ENCODE measurements around the gene PSMB8. TPM values are rescaled to one million over a fixed set of nuclear protein-coding genes. Genes with fewer than 3 reads are reported as not detected.

PSMB8 gene
- total and polyA plus RNA-seq, 2 of the 8 experiments (the other 6 are each of a cell fraction or from before 2014, with no cell fraction given), result 18.4 to 43.0 TPM

GRCh38 chr6:32851025-32851424 lies 7.2 kb upstream of the PSMB8 start:
- CTCF ChIA-PET (ENCODE audit: partially characterized antibody), result interaction anchor here (1.0 to 3.3 kb wide), 9 partner anchors 9 to 30 kb away, joined by 3 to 26 read pairs (median 5); partner anchors contain the start of gene TAP2
- Histone ChIP-seq H2BK12ac (ENCODE audit: low read depth, low read length) (no peak overlapping the region), H3K4ac (replicated peaks; ENCODE audit: insufficient read length, low read depth, low read length) (no peak overlapping the region), H3K56ac (replicated peaks; ENCODE audit: insufficient read length, low read depth, low read length) (no peak overlapping the region), H4K5ac (ENCODE audit: insufficient read length, low read depth, low read length) (no peak overlapping the region), H3K4me1 (replicated peaks in 1 of 4; ENCODE audit: control insufficient read depth in 3 of 4, insufficient read depth in 4 of 4, low read length in 3 of 4) (peaks cover 0 to 4% (median 1%) of the 10 kb centered on the region in 4 experiments; a peak in 4 of 7 replicates), H4K20me1 (replicated peaks in 1 of 2; ENCODE audit: control insufficient read depth in 1 of 2, insufficient read depth in 2 of 2, low read length in 2 of 2) (no peaks in the 10 kb centered on the region), H3K18ac (ENCODE audit: extremely low read depth, low read length) (no peak overlapping the region), H4K91ac (replicated peaks; ENCODE audit: insufficient read length, low read length) (no peak overlapping the region), H3K9ac (replicated peaks in 1 of 4; ENCODE audit: extremely low read depth in 1 of 4, low read depth in 3 of 4, low read length in 3 of 4) (no peak overlapping the region), H2BK20ac (ENCODE audit: low read length) (no peak overlapping the region), H2AFZ (ENCODE audit: low read length) (no peak overlapping the region), H3K23ac (ENCODE audit: insufficient read length) (no peak overlapping the region), H3K14ac (ENCODE audit: insufficient read length) (no peak overlapping the region), H3K79me2 (ENCODE audit: control insufficient read depth in 1 of 2, insufficient read depth in 2 of 2, low read length in 2 of 2) (no peaks in the 10 kb centered on the region), H3K23me2 (ENCODE audit: low read depth, low read length) (peaks cover 13% of the 10 kb centered on the region), H3K9me3 (ENCODE audit: insufficient read depth in 2 of 2, low read depth in 1 of 2, low read length in 1 of 2) (no peaks in the 10 kb centered on the region), H3K36me3 (ENCODE audit: control insufficient read depth in 2 of 4, insufficient read depth in 4 of 4, low read length in 3 of 4) (peaks cover 0 to 9% (median 0%) of the 10 kb centered on the region in 4 experiments; a peak in 5 of 8 replicates), H2BK120ac (replicated peaks; ENCODE audit: low read depth, low read length) (no peak overlapping the region), H3K4me3 (ENCODE audit: extremely low read depth in 1 of 4, insufficient read depth in 2 of 4, low read depth in 3 of 4, low read length in 4 of 4) (no peak overlapping the region), H4K8ac (ENCODE audit: extremely low read depth, insufficient read depth, low read length) (no peak overlapping the region), H3K79me1 (ENCODE audit: low read depth, low read length) (no peaks in the 10 kb centered on the region), H3K4me2 (ENCODE audit: insufficient read depth in 1 of 2, low read depth in 2 of 2, low read length in 2 of 2) (no peak overlapping the region), H2BK5ac (ENCODE audit: low read depth, low read length) (no peak overlapping the region), H3K27ac (ENCODE audit: low read depth, low read length) (no peak overlapping the region), H3K27me3 (replicated peaks in 1 of 4; ENCODE audit: control insufficient read depth in 3 of 4, extremely low read depth in 1 of 4, insufficient read depth in 3 of 4, low read length in 3 of 4) (peaks cover 6 to 39% (median 33%) of the 10 kb centered on the region in 4 experiments), H2AK5ac (ENCODE audit: low read depth, low read length) (no peak overlapping the region), H2BK15ac (ENCODE audit: low read length) (no peak overlapping the region)
- DNase-seq (ENCODE audit: low read depth in 1 of 2, low spot score in 2 of 2) (no peak), FAIRE-seq (no peak)
- TF ChIP-seq RFX5 (IDR thresholded peaks at IDR 0.05; ENCODE audit: borderline replicate concordance, low read depth, low read length) (no peak), TAF1 (IDR thresholded peaks at IDR 0.05; ENCODE audit: low read depth, low read length) (no peak), EP300 (IDR thresholded peaks at IDR 0.05; ENCODE audit: borderline replicate concordance in 1 of 2, low read depth in 2 of 2, low read length in 2 of 2) (no peak), SIN3A (conservative IDR thresholded peaks at IDR 0.05 in 1 of 2, IDR thresholded peaks at IDR 0.05 in 1 of 2; ENCODE audit: low read depth in 1 of 2, low read length in 2 of 2) (no peak), POLR2AphosphoS5 (IDR thresholded peaks at IDR 0.05; ENCODE audit: low read depth, low read length) (no peak), PHF8 (conservative IDR thresholded peaks at IDR 0.05; ENCODE audit: low read depth, low read length) (no peak), ATF2 (IDR thresholded peaks at IDR 0.05; ENCODE audit: low read length) (no peak), TCF12 (IDR thresholded peaks at IDR 0.05; ENCODE audit: low read depth, low read length) (no peak), TBP (IDR thresholded peaks at IDR 0.05; ENCODE audit: low read depth, low read length) (no peak)
- WGBS, 2 experiments (ENCODE audit: extremely low coverage in 1 of 2, insufficient coverage in 1 of 2, insufficient read length in 1 of 2, insufficient replicate concordance in 2 of 2, low coverage in 1 of 2, low lambda C conversion rate in 2 of 2, missing lambda C conversion rate in 1 of 2), result 79% methylated on average over 4 of the region's 4 CpGs; no CpG with 5 or more reads in 1 of the 2 experiments
- POLR2A ChIA-PET (ENCODE audit: partially characterized antibody), result interaction anchor here (1.3 to 1.7 kb wide), 2 partner anchors 12 to 123 kb away, joined by 3 to 6 read pairs; partner anchors contain the start of gene TAP2
